ENCODE measurements around the gene FER. TPM values are rescaled to one million over a fixed set of nuclear protein-coding genes. Genes with fewer than 3 reads are reported as not detected.
"Not testable (repeated sequence)": the region's sequence is repeated elsewhere in the genome, so short reads cannot be mapped to it uniquely, and the experiment has no call there.

FER gene
- total RNA-seq, 5 donors from 2014 or later (not counting 1 experiment from before 2014, with no cell fraction given), result 7.0 to 19.6 (median 10.4) TPM

- no peaks in the 10 kb centered on the region for H3K9me3 ChIP-seq
- Mint-ChIP-seq H3K9me3 (no peaks in the 10 kb centered on the region), H3K36me3 (peaks cover 29% of the 10 kb centered on the region), H3K27me3 (no peaks in the 10 kb centered on the region), H3K4me3 (no peak overlapping the region), H3K4me1 (no peaks in the 10 kb centered on the region), H3K27ac (no peak overlapping the region)
- CTCF ChIA-PET, result no interaction called here
- no peaks in the 10 kb centered on the region for H3K36me3 ChIP-seq (ENCODE audit: control insufficient read depth in 2 of 2, extremely low read depth in 1 of 2, insufficient read depth in 1 of 2, low read length in 1 of 2)
- H3K4me1 ChIP-seq (ENCODE audit: control insufficient read depth in 1 of 2, extremely low read depth in 1 of 2, insufficient read depth in 2 of 2, low read length in 2 of 2), result no peaks in the 10 kb centered on the region
- DNase-seq, result no peak
- H3K4me3 ChIP-seq (ENCODE audit: control insufficient read depth in 1 of 2, extremely low read depth in 1 of 2, low read length in 1 of 2), result no peak overlapping the region
- no peak overlapping the region for H3K27ac ChIP-seq (ENCODE audit: low read length)
- H3K27me3 ChIP-seq (replicated peaks in 1 of 2; ENCODE audit: control insufficient read depth in 2 of 2, extremely low read depth in 1 of 2, insufficient read depth in 2 of 2, low read length in 1 of 2), result no peaks in the 10 kb centered on the region
- ATAC-seq (replicated peaks in 1 of 4), result no peak
- POLR2A ChIA-PET, result interaction anchor here in 1 of 2 donors (0.6 kb wide), 1 partner anchor 334 kb away, joined by 4 read pairs; no protein-coding TSS in a partner anchor
Measured at GRCh38 chr5:108898707-108899106, 151.0 kb downstream of the FER start.

DNA sequence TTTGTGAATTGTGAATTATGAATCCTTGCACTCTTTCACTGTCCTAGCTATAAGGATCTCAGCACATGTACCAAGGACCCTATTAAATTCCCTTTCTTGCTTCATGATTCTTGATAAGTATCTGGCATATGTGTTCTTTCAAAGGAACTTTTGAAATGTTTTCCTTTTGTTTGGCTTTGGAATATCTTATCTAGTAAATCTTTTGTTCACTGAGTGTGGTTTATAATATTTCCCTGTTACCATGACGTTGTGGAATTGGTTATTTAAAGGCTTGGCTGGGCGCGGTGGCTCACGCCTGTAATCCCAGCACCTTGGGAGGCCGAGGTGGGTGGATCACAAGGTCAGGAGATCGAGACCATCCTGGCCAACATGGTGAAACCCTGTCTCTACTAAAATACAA, 151.5 kb downstream of the FER start:
- not testable (repeated sequence) for ATAC-seq (replicated peaks in 1 of 4)

DNA sequence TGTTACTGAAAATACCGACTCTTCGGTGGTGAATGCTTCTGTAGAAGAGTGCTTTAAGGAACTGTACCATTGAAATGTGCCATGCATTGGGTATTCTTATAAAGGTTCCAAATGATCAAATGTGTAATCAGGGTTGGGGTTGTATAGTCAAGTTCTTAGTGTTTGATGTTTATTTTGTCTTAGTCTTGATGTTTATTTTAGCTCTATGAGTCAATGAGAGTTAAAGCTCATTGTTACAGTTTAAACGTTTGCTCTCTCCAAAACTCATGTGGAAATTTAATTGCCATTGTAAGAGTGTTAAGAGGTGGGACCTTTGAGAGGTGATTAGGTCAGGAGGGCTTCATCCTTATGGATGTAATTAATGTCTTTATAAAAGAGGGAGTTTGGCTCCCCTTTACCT, 153.0 kb downstream of the FER start:
- Histone ChIP-seq H3K27ac (ENCODE audit: low read length) (no peak overlapping the region), H3K4me3 (ENCODE audit: control insufficient read depth in 1 of 2, extremely low read depth in 1 of 2, low read length in 1 of 2) (no peak overlapping the region), H3K9me3 (no peaks in the 10 kb centered on the region), H3K4me1 (ENCODE audit: control insufficient read depth in 1 of 2, extremely low read depth in 1 of 2, insufficient read depth in 2 of 2, low read length in 2 of 2) (no peaks in the 10 kb centered on the region), H3K27me3 (replicated peaks in 1 of 2; ENCODE audit: control insufficient read depth in 2 of 2, extremely low read depth in 1 of 2, insufficient read depth in 2 of 2, low read length in 1 of 2) (no peaks in the 10 kb centered on the region), H3K36me3 (ENCODE audit: control insufficient read depth in 2 of 2, extremely low read depth in 1 of 2, insufficient read depth in 1 of 2, low read length in 1 of 2) (no peaks in the 10 kb centered on the region)
- Mint-ChIP-seq H3K27me3 (no peaks in the 10 kb centered on the region), H3K4me3 (no peak overlapping the region), H3K4me1 (no peaks in the 10 kb centered on the region), H3K9me3 (no peaks in the 10 kb centered on the region), H3K27ac (no peak overlapping the region), H3K36me3 (peaks cover 17% of the 10 kb centered on the region)
- ChIA-PET CTCF (interaction anchor here in 1 of 2 donors (0.6 kb wide), 1 partner anchor 26 kb away, joined by 3 read pairs; no protein-coding TSS in a partner anchor), POLR2A (no interaction called here)
- WGBS (ENCODE audit: insufficient coverage), result 94% methylated on average over 2 of the region's 3 CpGs
- ATAC-seq (replicated peaks in 1 of 4) (no peak), DNase-seq (no peak)

More for the DNA sequence above, 151.5 kb downstream of the FER start:
- H3K4me3 Mint-ChIP-seq; POLR2A ChIA-PET; H3K4me3 ChIP-seq (ENCODE audit: control insufficient read depth in 1 of 2, extremely low read depth in 1 of 2, low read length in 1 of 2); H3K27ac ChIP-seq (ENCODE audit: low read length); CTCF ChIA-PET; H3K27me3 Mint-ChIP-seq; H3K9me3 ChIP-seq; DNase-seq; H3K4me1 ChIP-seq (ENCODE audit: control insufficient read depth in 1 of 2, extremely low read depth in 1 of 2, insufficient read depth in 2 of 2, low read length in 2 of 2); H3K36me3 ChIP-seq (ENCODE audit: control insufficient read depth in 2 of 2, extremely low read depth in 1 of 2, insufficient read depth in 1 of 2, low read length in 1 of 2); H3K27me3 ChIP-seq (replicated peaks in 1 of 2; ENCODE audit: control insufficient read depth in 2 of 2, extremely low read depth in 1 of 2, insufficient read depth in 2 of 2, low read length in 1 of 2); H3K4me1 Mint-ChIP-seq; H3K9me3 Mint-ChIP-seq; H3K27ac Mint-ChIP-seq: not testable (repeated sequence)
- peaks cover 24% of the 10 kb centered on the region for H3K36me3 Mint-ChIP-seq
- WGBS (ENCODE audit: insufficient coverage), result no CpG with 5 or more reads among the region's 6 CpGs

GRCh38 chr5:108905805-108906204, 158.1 kb downstream of the FER start:
- ATAC-seq (replicated peaks in 1 of 4), result no peak
- Mint-ChIP-seq H3K9me3 (peaks cover 0 to 5% (median 3%) of the 10 kb centered on the region in 3 donors), H3K36me3 (peaks cover 13% of the 10 kb centered on the region), H3K4me1 (no peaks in the 10 kb centered on the region), H3K27me3 (no peaks in the 10 kb centered on the region), H3K27ac (no peak overlapping the region), H3K4me3 (no peak overlapping the region)
- H3K9me3 ChIP-seq, result no peaks in the 10 kb centered on the region
- POLR2A ChIA-PET, result no interaction called here
- no peaks in the 10 kb centered on the region for H3K27me3 ChIP-seq (replicated peaks in 1 of 2; ENCODE audit: control insufficient read depth in 2 of 2, extremely low read depth in 1 of 2, insufficient read depth in 2 of 2, low read length in 1 of 2)
- no peaks in the 10 kb centered on the region for H3K4me1 ChIP-seq (ENCODE audit: control insufficient read depth in 1 of 2, extremely low read depth in 1 of 2, insufficient read depth in 2 of 2, low read length in 2 of 2)
- H3K4me3 ChIP-seq (ENCODE audit: control insufficient read depth in 1 of 2, extremely low read depth in 1 of 2, low read length in 1 of 2), result no peak overlapping the region
- no peak for DNase-seq
- CTCF ChIA-PET, result no interaction called here
- H3K36me3 ChIP-seq (ENCODE audit: control insufficient read depth in 2 of 2, extremely low read depth in 1 of 2, insufficient read depth in 1 of 2, low read length in 1 of 2), result no peaks in the 10 kb centered on the region
- H3K27ac ChIP-seq (ENCODE audit: low read length), result no peak overlapping the region

DNA sequence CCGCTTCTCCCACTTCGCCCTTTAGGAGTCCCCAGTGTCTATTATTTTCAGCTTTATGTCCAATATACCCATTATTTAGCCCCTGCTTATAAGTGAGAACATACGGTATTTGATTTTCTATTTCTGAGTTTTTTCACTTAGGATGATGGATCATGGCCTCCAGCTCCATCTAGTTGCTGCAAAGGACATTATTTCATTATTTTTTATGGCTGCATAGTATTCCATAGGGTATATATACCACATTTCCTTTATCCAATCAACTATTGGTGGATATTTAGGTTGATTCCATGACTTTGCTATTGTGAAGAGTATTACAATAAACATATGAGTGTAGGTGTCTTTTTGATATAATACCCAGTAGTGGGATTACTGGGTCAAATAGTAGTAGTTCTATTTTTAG, 162.9 kb downstream of the FER start:
- H3K36me3 Mint-ChIP-seq, result peaks cover 27% of the 10 kb centered on the region
- no peaks in the 10 kb centered on the region for H3K27me3 ChIP-seq (replicated peaks in 1 of 2; ENCODE audit: control insufficient read depth in 2 of 2, extremely low read depth in 1 of 2, insufficient read depth in 2 of 2, low read length in 1 of 2)
- no peaks in the 10 kb centered on the region for H3K4me1 ChIP-seq (ENCODE audit: control insufficient read depth in 1 of 2, extremely low read depth in 1 of 2, insufficient read depth in 2 of 2, low read length in 2 of 2)
- no peaks in the 10 kb centered on the region for H3K9me3 ChIP-seq
- H3K4me1 Mint-ChIP-seq, result peaks cover 0 to 4% (median 0%) of the 10 kb centered on the region in 3 donors
- no peak overlapping the region for H3K27ac ChIP-seq (ENCODE audit: low read length)
- DNase-seq (no peak), ATAC-seq (replicated peaks in 1 of 4) (no peak)
- no peaks in the 10 kb centered on the region for H3K36me3 ChIP-seq (ENCODE audit: control insufficient read depth in 2 of 2, extremely low read depth in 1 of 2, insufficient read depth in 1 of 2, low read length in 1 of 2)
- no peak overlapping the region for H3K4me3 Mint-ChIP-seq
- WGBS (ENCODE audit: insufficient coverage), result 100% methylated on average over 2 of the region's 3 CpGs
- ChIA-PET POLR2A (no interaction called here), CTCF (no interaction called here)
- H3K9me3 Mint-ChIP-seq, result peaks cover 0 to 10% (median 3%) of the 10 kb centered on the region in 3 donors
- no peak overlapping the region for H3K4me3 ChIP-seq (ENCODE audit: control insufficient read depth in 1 of 2, extremely low read depth in 1 of 2, low read length in 1 of 2)
- no peaks in the 10 kb centered on the region for H3K27me3 Mint-ChIP-seq
- no peak overlapping the region for H3K27ac Mint-ChIP-seq

DNA sequence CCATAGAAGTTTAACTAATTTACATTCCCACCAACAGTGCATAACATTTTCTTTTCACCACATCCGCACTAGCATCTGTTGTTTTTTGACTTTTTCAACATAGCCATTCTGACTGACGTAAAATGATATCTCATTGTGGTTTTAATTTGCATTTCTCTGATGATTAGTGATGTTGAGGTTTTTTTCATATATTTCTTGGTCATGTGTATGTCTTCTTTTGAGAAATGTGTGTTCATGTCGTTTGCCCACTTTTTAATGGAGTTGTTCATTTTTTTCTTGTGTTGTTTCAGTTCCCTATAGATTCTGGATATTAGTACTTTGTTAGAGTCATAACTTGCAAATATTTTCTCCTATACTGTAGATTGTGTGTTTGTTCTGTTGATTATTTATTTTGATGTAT, 163.4 kb downstream of the FER start:
- Histone ChIP-seq H3K36me3 (ENCODE audit: control insufficient read depth in 2 of 2, extremely low read depth in 1 of 2, insufficient read depth in 1 of 2, low read length in 1 of 2) (no peaks in the 10 kb centered on the region), H3K27ac (ENCODE audit: low read length) (no peak overlapping the region), H3K4me3 (ENCODE audit: control insufficient read depth in 1 of 2, extremely low read depth in 1 of 2, low read length in 1 of 2) (no peak overlapping the region), H3K27me3 (replicated peaks in 1 of 2; ENCODE audit: control insufficient read depth in 2 of 2, extremely low read depth in 1 of 2, insufficient read depth in 2 of 2, low read length in 1 of 2) (no peaks in the 10 kb centered on the region), H3K4me1 (ENCODE audit: control insufficient read depth in 1 of 2, extremely low read depth in 1 of 2, insufficient read depth in 2 of 2, low read length in 2 of 2) (no peaks in the 10 kb centered on the region), H3K9me3 (no peaks in the 10 kb centered on the region)
- H3K9me3 Mint-ChIP-seq, result peaks cover 0 to 10% (median 3%) of the 10 kb centered on the region in 3 donors
- WGBS (ENCODE audit: insufficient coverage), result no CpG with 5 or more reads among the region's 3 CpGs
- DNase-seq (no peak), ATAC-seq (replicated peaks in 1 of 4) (no peak)
- H3K4me1 Mint-ChIP-seq, result peaks cover 0 to 4% (median 0%) of the 10 kb centered on the region in 3 donors
- no peaks in the 10 kb centered on the region for H3K27me3 Mint-ChIP-seq
- peaks cover 27% of the 10 kb centered on the region for H3K36me3 Mint-ChIP-seq
- H3K4me3 Mint-ChIP-seq, result no peak overlapping the region
- ChIA-PET CTCF (no interaction called here), POLR2A (no interaction called here)
- H3K27ac Mint-ChIP-seq, result no peak overlapping the region

DNA sequence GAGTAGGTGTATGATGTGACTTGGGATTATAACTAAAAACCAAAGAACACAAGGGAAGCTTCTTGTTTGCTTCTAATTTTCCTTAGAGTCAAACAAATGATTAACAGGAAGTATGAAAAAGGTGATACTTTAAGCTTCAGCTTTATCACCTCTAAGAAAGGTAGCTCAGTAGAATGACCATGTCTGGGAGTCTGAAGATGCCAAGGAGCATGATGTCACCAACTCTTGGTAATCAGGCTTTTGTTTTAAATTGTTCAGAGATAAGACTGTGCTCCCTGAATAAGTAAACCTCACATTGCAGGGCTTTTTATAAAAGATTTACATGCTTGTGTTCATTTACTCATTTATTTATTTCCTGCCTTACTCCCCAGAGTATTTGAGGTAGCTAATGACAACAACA, 169.9 kb downstream of the FER start:
- H3K4me1 Mint-ChIP-seq, result no peaks in the 10 kb centered on the region
- H3K27ac ChIP-seq (ENCODE audit: low read length), result no peak overlapping the region
- no peaks in the 10 kb centered on the region for H3K36me3 ChIP-seq (ENCODE audit: control insufficient read depth in 2 of 2, extremely low read depth in 1 of 2, insufficient read depth in 1 of 2, low read length in 1 of 2)
- DNase-seq, result no peak
- no peaks in the 10 kb centered on the region for H3K9me3 ChIP-seq
- H3K4me1 ChIP-seq (ENCODE audit: control insufficient read depth in 1 of 2, extremely low read depth in 1 of 2, insufficient read depth in 2 of 2, low read length in 2 of 2), result no peaks in the 10 kb centered on the region
- no peak overlapping the region for H3K4me3 ChIP-seq (ENCODE audit: control insufficient read depth in 1 of 2, extremely low read depth in 1 of 2, low read length in 1 of 2)
- H3K4me3 Mint-ChIP-seq, result no peak overlapping the region
- no peak overlapping the region for H3K27ac Mint-ChIP-seq
- ATAC-seq (replicated peaks in 1 of 4), result no peak
- no peaks in the 10 kb centered on the region for H3K27me3 Mint-ChIP-seq
- ChIA-PET CTCF (interaction anchor here in 1 of 2 donors (0.6 kb wide), 1 partner anchor 9 kb away, joined by 3 read pairs; no protein-coding TSS in a partner anchor), POLR2A (interaction anchor here in 1 of 2 donors (0.6 kb wide), 1 partner anchor 136 kb away, joined by 3 read pairs; no protein-coding TSS in a partner anchor)
- H3K27me3 ChIP-seq (replicated peaks in 1 of 2; ENCODE audit: control insufficient read depth in 2 of 2, extremely low read depth in 1 of 2, insufficient read depth in 2 of 2, low read length in 1 of 2), result no peaks in the 10 kb centered on the region
- H3K9me3 Mint-ChIP-seq, result no peaks in the 10 kb centered on the region
- peaks cover 2% of the 10 kb centered on the region for H3K36me3 Mint-ChIP-seq

Measured in T-cell (primary cell).